ENCODE results near the gene RAPGEF3.

The RAPGEF3 gene

GRCh38 chr12:47700263-47700662 is 58.4 kb downstream of the RAPGEF3 start:
- in situ Hi-C loops (cut with MboI; ENCODE audit: low sequenced_read_pairs) = no loop called here
- H3K27me3 ChIP-seq (ENCODE audit: low read depth) = no peaks in the 10 kb centered on the region
- H3K4me1 ChIP-seq = no peaks in the 10 kb centered on the region; the same call in 1 of the 2 replicates
- H3K4me3 ChIP-seq = no peak overlapping the region
- H3K9me3 ChIP-seq = no peaks in the 10 kb centered on the region
- peaks cover 30% of the 10 kb centered on the region for H3K36me3 ChIP-seq (replicated peaks)
- no peak for DNase-seq (ENCODE audit: low spot score in 2 of 2)

- in situ Hi-C loops (cut with MboI; ENCODE audit: low sequenced_read_pairs) = no loop called here
- peaks cover 37% of the 10 kb centered on the region for H3K36me3 ChIP-seq (replicated peaks)
These were observed 60.0 kb downstream of the RAPGEF3 start for GRCh38 chr12:47698631-47699030.

GRCh38 chr12:47698055-47698454 is 60.6 kb downstream of the RAPGEF3 start:
- in situ Hi-C loops (cut with MboI; ENCODE audit: low sequenced_read_pairs) = no loop called here
- H3K36me3 ChIP-seq (replicated peaks) = peaks cover 40% of the 10 kb centered on the region
- DNase-seq (ENCODE audit: low spot score in 2 of 2) = no peak

More at GRCh38 chr12:47698631-47699030, 60.0 kb downstream of the RAPGEF3 start:
- no peaks in the 10 kb centered on the region for H3K9me3 ChIP-seq
- no peak overlapping the region for H3K4me3 ChIP-seq
- H3K4me1 ChIP-seq = no peaks in the 10 kb centered on the region; the same call in 1 of the 2 replicates
- DNase-seq (ENCODE audit: low spot score in 2 of 2) = no peak
- H3K27me3 ChIP-seq (ENCODE audit: low read depth) = no peaks in the 10 kb centered on the region

GRCh38 chr12:47689215-47689614 is 69.5 kb downstream of the RAPGEF3 start:
- no peak overlapping the region for H3K4me3 ChIP-seq
- peaks cover 20% of the 10 kb centered on the region for H3K36me3 ChIP-seq (replicated peaks)
- H3K9me3 ChIP-seq = no peaks in the 10 kb centered on the region
- H3K4me1 ChIP-seq = peaks cover 3% of the 10 kb centered on the region; the same call in 1 of the 2 replicates
- in situ Hi-C loops (cut with MboI; ENCODE audit: low sequenced_read_pairs) = no loop called here
- DNase-seq (ENCODE audit: low spot score in 2 of 2) = no peak
- no peaks in the 10 kb centered on the region for H3K27me3 ChIP-seq (ENCODE audit: low read depth)

More at GRCh38 chr12:47698055-47698454, 60.6 kb downstream of the RAPGEF3 start:
- Histone ChIP-seq H3K9me3 (no peaks in the 10 kb centered on the region), H3K4me3 (no peak overlapping the region), H3K27me3 (ENCODE audit: low read depth) (no peaks in the 10 kb centered on the region), H3K4me1 (no peaks in the 10 kb centered on the region; the same call in 1 of the 2 replicates)

GRCh38 chr12:47687636-47688035 is 71.0 kb downstream of the RAPGEF3 start:
- DNase-seq (ENCODE audit: low spot score in 2 of 2) = no peak
- Histone ChIP-seq H3K36me3 (replicated peaks) (peaks cover 14% of the 10 kb centered on the region), H3K9me3 (no peaks in the 10 kb centered on the region), H3K4me3 (no peak overlapping the region), H3K4me1 (peaks cover 3% of the 10 kb centered on the region; the same call in 1 of the 2 replicates), H3K27me3 (ENCODE audit: low read depth) (no peaks in the 10 kb centered on the region)
- in situ Hi-C loops (cut with MboI; ENCODE audit: low sequenced_read_pairs) = no loop called here

- Histone ChIP-seq H3K36me3 (replicated peaks) (peaks cover 18% of the 10 kb centered on the region), H3K4me1 (peaks cover 3% of the 10 kb centered on the region; the same call in 1 of the 2 replicates), H3K27me3 (ENCODE audit: low read depth) (no peaks in the 10 kb centered on the region), H3K9me3 (no peaks in the 10 kb centered on the region), H3K4me3 (no peak overlapping the region)
- DNase-seq (ENCODE audit: low spot score in 2 of 2) = peak; percentile 19 to 37
- in situ Hi-C loops (cut with MboI; ENCODE audit: low sequenced_read_pairs) = no loop called here
These were observed 71.9 kb downstream of the RAPGEF3 start for GRCh38 chr12:47686645-47687240.

Measured in HAP-1 (cell line).